HG03521 (cell line): ENCODE results near the gene HASPIN.
A peak's percentile ranks its signal among the peaks of the same experiment; 100 is the strongest.
"Not testable (repeated sequence)": the region's sequence is repeated elsewhere in the genome, so short reads cannot be mapped to it uniquely, and the experiment has no call there.

ENCODE experiments used
- ATAC-seq: cut with Tn5 transposase; IDR thresholded peaks from one replicate; pipeline ENCODE4 v1.9.1; 2021; ENCODE audit warnings: mild to moderate bottlenecking, moderate library complexity; ENCODE audit not compliant: unreplicated experiment

Gene HASPIN

DNA sequence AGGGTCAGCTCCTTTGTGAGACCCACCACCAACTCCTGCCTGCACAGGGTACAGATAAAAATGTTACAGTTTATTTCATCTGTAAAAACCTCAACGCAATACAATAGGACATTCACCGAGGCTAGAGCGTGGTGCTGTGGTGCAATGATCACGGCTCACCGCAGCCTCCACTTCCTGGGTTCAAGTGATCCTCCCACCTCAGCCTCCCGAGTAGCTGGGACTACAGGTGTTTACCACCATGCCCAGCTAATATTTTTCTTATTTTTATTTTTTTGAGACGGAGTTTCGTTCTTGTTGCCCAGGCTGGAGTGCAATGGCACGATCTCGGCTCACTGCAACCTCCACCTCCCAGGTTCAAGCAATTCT is 11.2 kb downstream of the HASPIN start:
- not testable (repeated sequence) for ATAC-seq

DNA sequence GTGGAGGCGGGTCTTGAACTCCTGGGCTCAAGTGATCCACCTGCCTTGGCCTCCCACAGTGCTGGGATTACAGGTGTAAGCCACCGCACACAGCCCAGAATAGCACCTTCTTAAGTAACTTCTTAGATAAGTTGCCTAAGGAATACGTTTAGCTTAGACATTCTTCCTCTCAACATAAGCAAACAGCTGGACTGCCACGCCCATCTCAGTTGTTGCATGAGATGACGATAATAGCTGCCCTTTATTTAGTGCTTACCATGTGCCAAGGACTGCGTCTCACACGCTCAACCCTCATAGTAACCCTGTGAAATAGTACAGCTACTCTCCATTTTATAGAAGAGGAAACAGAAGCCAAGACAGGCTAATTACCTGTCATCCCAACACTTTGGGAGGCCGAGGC is 11.8 kb downstream of the HASPIN start:
- no peak for ATAC-seq

- no peak for ATAC-seq
Measured at GRCh38 chr17:3738562-3739295, 15.0 kb downstream of the HASPIN start.

- no peak for ATAC-seq
Measured at GRCh38 chr17:3739422-3740124, 15.9 kb downstream of the HASPIN start.

DNA sequence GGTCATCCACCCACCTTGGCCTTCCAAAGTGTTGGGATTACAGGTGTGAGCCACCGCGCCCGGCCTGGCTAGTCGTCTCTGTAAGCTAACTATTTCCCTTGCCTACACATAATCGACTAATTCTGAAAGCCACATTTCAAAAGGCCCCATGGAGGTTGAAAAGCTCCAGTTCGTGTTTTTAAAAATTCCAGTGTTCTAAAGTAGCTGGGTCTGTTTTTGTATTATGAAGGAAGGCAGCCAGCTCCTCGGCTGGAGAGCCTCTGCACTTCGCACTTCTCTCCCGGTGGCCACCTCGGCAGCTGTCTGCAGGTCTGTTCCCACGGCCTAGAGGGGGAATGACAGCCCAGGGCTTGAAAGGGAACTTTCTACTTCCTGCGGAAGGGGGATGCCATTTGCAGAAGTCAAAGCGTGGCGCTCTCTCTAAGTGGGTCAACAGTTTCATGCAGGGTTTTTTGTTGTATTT is 16.9 kb downstream of the HASPIN start:
- ATAC-seq, result no peak

GRCh38 chr17:3744014-3744413 is 20.3 kb downstream of the HASPIN start:
- ATAC-seq, result no peak

- ATAC-seq, result no peak
Measured at GRCh38 chr17:3745071-3745470, 21.4 kb downstream of the HASPIN start.

- ATAC-seq, result no peak
Measured at GRCh38 chr17:3747805-3748204, 24.1 kb downstream of the HASPIN start.

DNA sequence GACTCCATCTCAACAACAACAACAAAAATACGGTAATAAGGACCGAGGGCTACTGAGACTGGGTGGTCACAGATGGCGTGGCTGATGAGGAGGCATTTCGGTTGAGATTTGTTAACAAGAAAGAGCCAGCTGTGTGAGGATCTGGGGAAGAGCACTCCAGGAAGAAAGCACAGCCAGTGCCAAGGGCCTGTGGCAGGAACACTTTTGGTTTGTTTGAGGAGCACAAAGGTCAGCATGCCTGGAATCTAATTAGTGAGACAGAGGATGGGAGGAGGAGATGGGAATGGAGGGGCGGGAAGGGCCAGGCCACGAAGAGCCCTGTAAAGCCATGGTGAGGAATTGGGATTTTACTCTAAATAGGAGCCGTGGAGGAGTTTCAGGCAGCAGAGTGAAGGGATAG is 24.9 kb downstream of the HASPIN start:
- ATAC-seq, result no peak

GRCh38 chr17:3750296-3750695 is 26.6 kb downstream of the HASPIN start:
- ATAC-seq, result no peak

DNA sequence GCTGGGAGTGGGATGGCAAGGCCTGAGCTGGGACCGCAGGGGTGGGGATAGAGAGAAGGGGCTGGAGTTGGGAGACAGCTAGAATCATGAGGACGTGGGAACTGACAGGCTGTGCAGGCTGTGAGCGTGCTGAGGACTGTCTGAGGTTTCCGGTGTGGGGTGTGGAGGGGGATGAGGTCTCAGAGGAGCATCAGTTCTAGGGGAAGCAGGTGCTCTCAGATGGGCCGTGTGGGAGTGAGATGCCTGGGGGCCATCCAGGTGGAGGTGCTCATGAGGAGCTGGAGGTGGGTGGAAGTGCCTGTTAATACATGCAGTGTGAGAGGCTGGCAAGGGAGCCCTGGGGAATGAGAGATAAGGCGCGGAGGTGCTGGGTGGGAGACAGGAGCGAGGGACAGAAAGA is 27.2 kb downstream of the HASPIN start:
- no peak for ATAC-seq

DNA sequence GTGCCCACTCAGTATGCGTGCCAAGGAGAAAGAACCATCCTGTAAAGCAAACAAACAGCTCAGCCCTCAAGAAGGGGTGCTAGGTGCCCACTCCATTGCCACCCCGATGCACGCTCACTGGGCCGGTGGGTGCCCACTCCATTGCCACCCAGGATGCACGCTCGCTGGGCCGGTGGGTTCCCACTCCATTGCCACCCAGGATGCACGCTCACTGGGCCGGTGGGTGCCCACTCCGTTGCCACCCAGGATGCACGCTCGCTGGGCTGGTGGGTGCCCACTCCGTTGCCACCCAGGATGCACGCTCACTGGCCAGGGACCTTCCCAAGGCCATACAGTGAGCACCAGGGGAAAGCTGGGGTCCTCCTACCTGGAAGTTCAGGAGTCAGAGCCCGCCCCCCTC is 28.1 kb downstream of the HASPIN start:
- no peak for ATAC-seq

DNA sequence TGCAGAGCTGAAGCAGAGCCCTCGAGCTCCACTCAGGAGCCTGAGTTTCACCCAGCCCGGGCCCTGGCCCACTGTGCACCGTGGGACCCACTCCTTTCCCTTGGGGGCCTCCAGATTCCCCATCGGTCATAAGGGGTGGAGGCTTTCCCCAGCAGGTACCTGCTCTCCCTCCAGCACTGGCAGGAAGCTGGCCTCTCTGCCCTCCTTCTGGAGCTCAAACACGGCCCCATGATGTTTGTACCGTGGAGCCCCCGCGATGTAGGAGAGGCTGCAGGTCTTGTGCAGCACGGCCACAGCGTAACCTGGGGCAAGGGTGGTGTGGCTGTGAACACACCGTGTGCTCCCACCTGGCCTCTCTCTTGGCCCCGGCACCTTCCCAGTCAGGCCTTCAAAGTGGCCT is 29.9 kb downstream of the HASPIN start:
- no peak for ATAC-seq

GRCh38 chr17:3754066-3754457 is 30.4 kb downstream of the HASPIN start:
- ATAC-seq, result no peak

DNA sequence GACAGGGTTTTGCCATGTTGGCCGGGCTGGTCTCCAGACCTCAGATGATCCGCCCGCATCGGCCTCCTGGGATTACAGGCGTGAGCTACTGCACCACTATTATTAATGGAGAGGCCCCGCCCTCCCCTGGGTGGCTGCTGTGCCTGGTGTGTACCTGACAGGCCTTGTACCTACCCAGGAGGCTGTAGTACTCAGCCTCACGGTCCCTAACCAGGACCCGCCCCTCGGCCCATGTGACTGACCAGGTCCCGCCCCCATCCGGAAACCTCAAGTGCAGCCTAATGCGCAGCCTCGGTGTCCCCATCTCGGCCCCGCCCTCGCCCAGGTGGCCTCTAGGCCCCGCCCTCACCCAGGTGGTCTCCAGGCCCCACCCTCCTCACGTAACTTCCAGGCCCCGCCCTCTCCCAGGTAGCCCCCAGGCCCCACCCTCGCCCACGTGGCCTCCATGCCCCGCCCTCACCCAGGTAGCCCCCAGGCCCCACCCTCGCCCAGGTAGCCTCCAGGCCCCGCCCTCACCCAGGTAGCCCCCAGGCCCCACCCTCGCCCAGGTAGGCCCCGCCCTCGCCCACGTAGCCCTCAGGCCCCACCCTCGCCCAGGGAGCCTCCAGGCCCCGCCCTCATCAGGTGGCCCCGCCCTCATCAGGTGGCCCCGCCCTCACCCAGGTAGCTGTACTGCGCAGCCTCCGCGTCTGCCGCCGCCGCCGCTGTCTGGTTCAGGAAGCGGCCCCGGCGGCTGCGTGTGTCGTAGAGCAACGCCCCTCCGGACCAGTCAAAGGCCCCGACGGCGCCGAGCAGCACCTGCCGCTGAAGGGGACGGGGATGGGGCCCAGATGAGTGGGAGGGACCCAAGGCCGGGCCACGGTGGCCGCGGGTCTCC is 31.0 kb downstream of the HASPIN start:
- ATAC-seq, result peak; percentile 44

- ATAC-seq, result no peak
Measured at GRCh38 chr17:3755335-3756030, 31.8 kb downstream of the HASPIN start.

- no peak for ATAC-seq
Measured at GRCh38 chr17:3759597-3760216, 36.0 kb downstream of the HASPIN start.

- ATAC-seq, result no peak
Measured at GRCh38 chr17:3761036-3761917, 37.6 kb downstream of the HASPIN start.

GRCh38 chr17:3761918-3762380 is 38.2 kb downstream of the HASPIN start:
- ATAC-seq, result no peak
